Suprapubic skin (tissue), 4 donors: ENCODE results near the gene MOB3A.

Experiments used
- CTCF ChIP-seq, 2 donors: fragments of 200-600 bp in 1 of 2; fragments of 450-650 bp in 1 of 2; sonication (generic) in 1 of 2; IDR thresholded peaks; one replicate each; pipeline ENCODE4 v1.5.1; 2016 to 2019; ENCODE audit warnings: antibody characterized with exemption in 2 of 2, mild to moderate bottlenecking in 1 of 2, moderate library complexity in 1 of 2
- POLR2A ChIP-seq, 2 donors: fragments of 450-650 bp; IDR thresholded peaks; one replicate each; pipeline ENCODE4 v1.6.1; 2017; ENCODE audit warnings: antibody characterized with exemption in 2 of 2, mild to moderate bottlenecking in 2 of 2, moderate library complexity in 2 of 2
- POLR2AphosphoS5 ChIP-seq, 3 donors: sonication (generic); formaldehyde crosslinking; IDR thresholded peaks; one replicate each; pipeline ENCODE4 v1.6.1; 2017; ENCODE audit warnings: antibody characterized with exemption in 3 of 3

DNA sequence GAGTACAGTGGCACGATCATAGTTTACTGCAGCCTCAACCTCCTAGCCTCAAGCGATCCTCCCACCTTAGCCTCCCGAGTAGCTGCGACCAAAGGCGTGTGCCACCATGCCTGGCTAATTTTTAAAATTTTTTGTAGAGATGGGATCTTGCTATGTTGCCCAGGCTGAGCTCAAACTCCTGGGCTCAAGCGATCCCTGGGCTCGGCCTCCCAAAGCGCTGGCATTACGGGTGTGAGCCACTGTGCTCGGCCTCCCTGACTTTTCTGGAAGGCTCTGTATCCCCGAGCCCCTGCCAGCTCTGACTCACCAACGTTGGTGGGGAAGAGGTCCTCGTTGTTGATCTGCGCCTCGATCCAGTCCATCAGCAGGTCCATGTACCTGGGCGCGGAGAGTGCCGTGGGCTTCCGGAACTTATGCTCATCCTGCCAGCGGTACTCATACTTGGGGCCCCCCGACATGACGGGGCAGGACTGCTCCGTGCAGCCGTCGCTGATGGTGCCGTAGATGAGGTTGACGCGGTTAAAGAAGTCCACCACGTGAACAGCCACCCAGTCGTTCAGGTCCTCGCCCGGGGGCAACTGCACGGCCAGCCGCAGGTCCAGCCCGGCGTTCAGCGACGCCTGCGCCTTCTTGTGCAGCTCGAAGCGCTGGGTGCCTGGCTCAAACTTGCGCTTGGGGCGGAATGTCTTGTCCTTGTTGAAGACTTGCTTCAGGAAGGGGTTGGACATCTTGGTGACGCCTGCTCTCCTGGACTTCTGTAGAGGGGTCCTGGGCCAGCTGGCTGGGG is 18.1 kb downstream of the MOB3A start:
- TF ChIP-seq CTCF (IDR thresholded peaks at IDR 0.05) (no peak), POLR2A (IDR thresholded peaks at IDR 0.05) (no peak), POLR2AphosphoS5 (IDR thresholded peaks at IDR 0.05) (no peak)
